Stimulated activated CD4-positive, alpha-beta T cell treated with anti-CD3 and anti-CD28 coated beads, Interleukin-2, amount 100 ng/mL, for 48 hours (primary cell): ENCODE data around the gene CCR7.
A peak's percentile ranks its signal among the peaks of the same experiment; 100 is the strongest.
"Not testable (repeated sequence)": the region's sequence is repeated elsewhere in the genome, so short reads cannot be mapped to it uniquely, and the experiment has no call there.

Source experiments
- DNase-seq, 2 donors: peaks; one replicate each; pipeline ENCODE4 v3.0.0-alpha.2; 2020

CCR7 gene

DNA sequence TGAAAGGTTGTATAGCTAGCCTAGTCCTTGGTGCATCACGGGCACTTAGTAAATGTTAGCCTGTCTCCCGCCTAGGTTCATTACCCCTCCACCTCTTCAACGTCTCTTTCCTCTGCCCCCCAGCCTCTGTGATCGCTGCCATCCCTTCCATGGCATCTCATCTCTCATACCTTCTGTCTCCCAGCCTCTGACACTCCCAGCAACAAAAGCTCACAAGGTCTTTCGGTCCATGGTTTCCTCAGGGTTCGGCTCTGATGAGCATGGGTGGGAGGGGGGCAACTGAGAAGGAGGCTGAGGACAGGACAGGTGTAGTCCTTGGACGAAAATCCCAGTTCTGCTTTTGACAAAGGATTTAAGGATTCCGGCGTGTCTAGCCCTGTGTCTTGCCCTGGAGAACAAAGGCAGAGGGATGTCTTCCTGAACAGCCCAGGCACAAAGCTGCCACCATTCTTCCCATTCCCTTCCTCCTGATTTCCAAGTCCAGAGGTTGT is 16.7 kb downstream of the CCR7 start:
- DNase-seq, result no peak

DNA sequence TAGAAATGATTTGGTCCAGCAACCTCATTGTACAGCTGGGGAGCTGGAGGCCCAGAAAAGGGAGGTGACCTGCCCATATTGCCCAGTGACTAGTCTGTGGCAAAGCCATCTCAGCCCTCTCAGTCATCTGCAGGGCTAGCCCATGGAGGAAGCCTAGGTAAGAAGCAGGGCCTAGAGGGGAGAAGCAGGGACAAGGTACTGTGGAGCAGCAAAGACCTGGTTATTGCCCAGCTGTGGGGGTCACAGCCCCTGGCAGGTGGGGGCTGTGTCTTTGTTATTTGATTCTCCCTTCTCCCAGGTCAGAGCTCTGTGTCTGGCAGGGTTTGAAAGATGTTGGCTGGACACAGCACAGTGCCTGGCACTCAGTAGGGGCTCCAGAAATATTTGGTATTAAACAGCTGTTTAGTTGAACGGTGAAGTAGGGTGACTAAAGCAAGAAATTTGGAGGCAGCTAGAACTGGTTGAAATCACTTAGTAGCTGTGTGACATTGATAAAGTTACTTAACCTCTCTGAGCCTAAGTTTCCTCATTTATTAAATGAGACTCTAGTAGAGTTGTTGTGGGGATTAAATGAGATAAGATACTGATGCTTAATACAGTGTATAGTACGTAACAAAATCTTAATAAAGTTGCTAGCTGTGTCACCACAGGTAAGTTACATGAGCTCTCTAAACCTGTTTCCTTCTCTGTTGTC is 17.3 kb downstream of the CCR7 start:
- no peak for DNase-seq

DNA sequence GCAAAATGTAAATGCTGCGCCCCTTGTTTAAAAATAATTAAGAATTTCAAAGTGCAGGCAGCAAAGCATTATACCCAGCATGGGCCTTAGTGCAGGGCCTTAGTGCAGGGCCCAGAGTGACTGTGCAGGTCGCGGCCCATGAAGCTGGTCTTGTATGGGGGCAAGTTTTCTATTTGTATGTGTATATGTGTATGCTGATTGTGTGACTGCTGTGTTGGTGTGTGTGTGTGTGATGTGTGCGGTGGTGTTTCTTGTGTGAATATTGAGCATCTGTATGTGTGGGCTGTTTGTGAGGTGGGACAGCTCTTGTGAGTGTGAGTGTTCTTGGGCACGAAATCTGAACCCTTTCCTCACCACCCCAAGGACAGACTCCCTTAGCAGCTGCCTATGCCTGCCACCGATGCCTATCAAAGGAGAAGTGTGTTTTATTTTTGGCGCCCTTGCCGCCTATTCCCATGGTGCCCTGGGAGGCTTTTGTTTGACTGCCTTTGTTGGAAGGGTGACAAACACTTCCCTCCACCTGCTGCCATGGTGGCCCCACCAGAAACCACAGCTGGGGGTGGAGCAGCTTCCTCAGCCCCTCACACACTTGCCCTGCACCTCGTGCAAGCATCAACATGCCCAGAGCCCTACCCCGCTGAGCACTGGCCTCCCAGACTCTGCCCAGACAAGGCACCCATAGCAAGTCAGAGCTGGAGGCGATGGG is 18.0 kb downstream of the CCR7 start:
- DNase-seq, result no peak

DNA sequence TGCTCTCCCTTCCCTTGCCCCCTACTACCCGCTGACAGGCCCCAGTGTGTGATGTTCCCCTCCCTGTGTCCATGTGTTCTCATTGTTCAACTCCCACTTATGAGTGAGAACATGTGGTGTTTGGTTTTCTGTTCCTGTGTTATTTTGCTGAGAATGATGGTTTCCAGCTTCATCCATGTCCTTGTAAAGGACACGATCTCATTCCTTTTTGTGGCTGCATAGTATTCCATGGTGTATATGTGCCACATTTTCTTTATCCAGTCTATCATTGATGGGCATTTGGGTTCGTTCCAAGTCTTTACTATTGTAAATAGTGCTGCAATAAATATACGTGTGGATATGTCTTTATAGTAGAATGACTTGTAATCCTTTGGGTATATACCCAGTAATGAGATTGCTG is 18.8 kb downstream of the CCR7 start:
- not testable (repeated sequence) for DNase-seq

DNA sequence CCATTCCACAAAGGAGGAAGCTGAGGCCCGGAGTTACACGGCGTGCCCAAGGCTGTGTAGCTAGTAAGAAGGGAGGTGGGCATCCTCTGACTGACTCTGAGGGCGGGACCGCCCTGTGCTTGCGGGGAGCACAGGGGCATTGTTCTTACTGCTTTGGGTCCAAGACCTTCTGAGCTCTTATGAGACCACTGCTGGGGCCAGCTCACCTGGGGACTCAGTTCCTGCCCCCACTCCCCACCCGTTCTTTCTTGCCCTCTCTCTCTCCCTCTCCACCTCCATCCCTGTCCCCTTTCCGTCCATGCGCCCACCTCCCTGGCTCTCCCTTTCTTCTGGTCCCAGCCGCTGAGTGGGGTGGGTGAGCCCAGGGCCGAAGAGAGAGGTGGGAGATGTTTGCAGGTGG is 19.6 kb downstream of the CCR7 start:
- no peak for DNase-seq

DNA sequence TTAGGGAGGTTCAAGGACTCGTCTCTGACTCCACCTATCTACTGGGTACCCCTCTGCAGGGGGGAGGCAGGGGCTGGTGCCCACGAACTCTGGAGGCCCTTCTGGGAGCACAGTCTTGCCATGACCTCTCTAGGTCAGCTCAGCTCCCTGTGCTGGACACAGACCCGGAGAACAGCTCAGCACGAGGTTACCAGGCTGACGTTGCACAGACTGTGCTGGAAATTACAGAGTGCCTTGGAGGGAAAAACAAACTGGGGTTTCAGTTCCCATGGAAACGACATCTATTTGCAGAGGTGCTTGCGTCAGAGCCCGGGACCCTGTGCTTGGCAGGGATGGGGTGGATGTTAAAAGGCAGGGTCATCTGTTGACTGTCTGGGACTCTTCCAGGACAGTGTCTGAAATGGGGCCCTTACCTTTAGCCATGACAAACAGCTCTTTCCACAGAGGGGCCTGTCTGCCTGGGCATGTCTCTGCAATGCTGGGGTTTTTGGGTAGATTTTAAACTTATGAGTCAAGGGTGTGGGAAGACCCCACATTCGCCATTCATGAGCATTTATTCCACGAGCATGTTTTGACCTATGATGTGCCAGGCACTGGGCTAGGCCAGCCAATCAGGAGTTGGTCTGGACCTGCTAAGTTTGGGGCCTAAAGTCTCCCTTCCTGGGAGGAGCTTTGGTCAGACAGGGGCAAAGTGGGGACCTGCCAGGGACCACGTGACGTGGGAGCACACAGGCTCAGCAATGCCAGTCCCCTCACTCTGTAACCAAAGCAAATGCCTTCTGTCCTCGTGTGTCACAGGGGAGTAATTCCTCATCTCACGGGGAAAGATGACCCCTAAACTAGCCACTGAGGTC is 22.5 kb downstream of the CCR7 start:
- DNase-seq, result peak in 1 of 2 donors; percentile 50

DNA sequence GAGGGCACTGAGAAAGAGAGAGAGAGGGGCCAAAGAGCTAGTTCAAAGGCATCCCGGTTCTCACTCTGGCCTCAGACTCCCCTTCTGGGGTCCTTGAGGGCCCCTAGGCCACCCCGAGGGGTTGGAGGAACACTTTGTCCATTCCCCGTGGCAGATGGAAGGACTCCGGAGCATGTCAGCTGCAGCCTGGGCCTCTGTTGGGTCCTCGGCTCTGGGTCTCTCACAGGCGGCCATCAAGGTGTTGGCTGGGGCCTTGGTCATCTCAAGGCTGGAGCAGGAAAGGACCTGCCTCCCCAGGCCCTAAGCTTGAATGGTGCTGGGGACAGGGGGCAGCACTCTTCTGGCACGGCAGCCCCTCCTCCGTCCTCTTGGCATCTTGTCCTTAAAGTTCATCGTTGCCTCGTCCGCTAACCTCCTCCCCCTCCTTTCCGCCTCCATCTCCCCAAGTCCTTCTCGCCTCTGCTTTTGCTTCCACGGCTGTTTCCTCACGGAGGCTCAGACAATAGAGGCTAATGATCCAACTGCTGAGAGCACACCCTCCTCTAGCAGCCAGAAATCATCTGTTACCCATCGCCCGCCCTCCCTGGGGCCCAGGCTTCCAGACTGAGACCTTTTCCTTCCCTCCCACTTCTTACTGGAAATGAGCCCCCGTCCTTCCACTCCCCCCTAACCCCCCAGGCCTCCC is 23.3 kb downstream of the CCR7 start:
- DNase-seq, result no peak

DNA sequence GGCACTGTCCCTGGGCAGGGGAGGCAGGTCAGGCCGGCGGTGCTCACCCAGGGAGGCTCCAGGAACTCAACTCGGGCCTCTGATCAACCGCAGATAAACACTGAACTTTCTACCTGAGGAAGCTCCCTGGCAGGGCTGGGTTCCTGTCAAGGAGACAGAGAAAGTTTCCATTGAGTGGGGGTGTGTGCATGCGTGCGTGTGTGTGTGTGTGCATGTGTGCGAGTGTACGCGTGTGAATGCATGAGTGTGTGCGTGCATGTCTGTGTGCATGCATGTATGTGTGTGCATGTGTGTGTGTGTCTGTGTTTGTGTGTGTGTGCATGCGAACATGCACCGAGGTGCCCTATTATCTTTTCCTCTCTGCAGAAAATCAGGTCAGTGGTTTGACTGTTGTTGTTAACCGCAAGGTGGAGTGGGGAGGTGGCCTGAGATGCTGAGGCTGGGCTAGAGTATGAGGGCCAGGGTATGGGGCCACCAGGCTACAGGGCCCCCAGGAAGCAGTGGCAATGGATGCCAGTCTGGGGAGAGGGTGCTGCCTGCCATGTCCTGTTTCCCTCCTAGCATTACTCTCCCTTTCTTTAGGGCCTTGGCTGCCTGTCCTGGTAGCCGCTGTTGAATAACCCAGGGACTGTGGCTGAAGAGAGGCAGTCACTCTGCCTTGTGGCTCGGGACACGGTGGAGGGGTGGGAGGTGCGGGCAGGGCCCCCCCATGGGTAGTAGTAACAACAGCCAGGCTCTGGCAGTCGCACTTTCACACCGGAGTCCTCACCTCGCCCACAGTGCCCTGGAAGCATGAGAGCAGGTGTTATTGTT is 24.0 kb downstream of the CCR7 start:
- peak; percentile 51 to 59 for DNase-seq

DNA sequence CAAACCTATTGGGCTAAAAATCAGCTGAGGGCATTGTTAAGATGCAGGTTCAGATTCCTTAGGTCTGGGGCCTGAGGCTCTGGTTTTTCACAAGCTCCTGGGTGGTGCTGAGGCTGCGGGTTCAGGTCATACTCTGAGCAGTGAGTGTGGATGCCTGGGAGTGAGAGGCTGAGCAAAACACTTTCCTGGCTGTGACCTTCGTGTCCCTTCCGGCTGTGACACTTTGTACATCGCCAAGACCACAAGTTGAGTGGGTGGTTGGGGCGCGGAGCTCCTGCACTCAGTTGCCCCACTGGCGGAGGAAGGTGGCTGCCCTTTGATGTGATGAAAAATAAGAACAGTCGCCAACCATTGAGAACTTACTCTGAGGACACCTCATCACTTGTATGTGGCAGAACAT is 24.8 kb downstream of the CCR7 start:
- peak; percentile 56 to 64 for DNase-seq

DNA sequence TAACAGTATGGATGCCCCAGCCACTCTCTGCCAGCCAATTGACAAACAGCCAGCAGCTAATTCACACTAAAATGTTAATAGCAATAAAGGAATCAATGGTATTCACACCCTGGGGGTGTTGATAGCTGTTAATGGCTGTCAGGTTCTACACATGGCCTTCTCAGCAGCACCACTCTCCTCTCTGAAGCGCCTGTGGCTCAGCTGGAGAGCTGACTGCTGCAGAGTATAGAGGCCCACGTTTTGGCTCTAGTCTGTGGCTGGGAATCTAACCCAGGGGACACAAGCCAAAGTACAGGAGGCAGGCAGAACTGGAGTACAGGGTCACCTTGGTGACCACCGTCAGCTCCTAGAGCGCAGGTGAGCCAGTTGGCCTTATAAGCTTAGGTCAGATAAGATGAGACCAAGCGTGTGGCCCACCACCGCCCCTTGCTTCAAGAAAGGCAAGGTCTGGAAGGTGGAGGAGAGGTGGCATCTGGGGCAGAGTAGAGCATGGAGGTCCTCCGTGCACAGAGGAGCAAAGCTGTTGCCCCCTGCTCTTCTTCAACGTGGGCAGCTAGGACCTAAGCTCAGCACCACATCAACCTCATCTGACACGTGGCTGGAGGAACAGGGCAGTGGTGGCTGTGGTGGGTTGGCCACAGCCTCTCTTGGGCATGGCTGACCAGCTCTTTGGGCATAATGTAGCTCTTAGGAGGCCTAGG is 25.4 kb downstream of the CCR7 start:
- DNase-seq, result no peak

DNA sequence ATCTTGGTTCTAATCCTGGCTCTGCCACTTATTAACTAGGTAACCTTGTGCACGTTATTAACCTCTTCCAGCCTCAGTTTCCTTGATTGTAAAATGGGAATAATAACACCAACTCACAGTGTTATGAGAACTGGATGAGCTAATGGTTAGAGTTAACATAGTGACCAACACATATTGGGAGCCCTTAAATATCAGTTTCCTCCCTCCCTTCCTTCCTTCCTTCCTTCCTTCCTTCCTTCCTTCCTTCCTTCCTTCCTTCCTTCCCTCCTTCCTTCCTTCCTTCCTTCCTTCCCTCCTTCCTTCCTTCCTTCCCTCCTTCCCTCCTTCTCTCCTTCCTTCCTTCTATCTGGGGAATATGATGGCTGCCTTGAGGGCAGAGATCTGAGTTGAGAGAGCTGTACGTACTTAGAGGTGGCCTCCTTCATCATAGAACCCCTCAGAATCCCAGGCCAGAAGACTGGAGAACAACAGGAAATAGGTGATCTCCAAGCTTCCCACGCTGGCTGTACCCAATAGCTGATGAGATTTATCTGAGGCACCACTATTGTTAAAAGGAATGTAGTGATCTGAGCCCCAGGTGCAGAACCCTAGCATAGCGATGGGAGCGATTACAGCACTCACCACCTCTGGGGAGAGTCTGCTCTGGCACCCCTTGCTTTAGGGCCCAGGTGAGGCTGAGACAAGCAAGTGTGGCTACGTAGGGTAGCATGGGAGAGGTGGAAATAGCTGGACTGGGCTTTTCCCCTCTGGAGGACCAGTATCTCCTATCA is 26.2 kb downstream of the CCR7 start:
- no peak for DNase-seq

DNA sequence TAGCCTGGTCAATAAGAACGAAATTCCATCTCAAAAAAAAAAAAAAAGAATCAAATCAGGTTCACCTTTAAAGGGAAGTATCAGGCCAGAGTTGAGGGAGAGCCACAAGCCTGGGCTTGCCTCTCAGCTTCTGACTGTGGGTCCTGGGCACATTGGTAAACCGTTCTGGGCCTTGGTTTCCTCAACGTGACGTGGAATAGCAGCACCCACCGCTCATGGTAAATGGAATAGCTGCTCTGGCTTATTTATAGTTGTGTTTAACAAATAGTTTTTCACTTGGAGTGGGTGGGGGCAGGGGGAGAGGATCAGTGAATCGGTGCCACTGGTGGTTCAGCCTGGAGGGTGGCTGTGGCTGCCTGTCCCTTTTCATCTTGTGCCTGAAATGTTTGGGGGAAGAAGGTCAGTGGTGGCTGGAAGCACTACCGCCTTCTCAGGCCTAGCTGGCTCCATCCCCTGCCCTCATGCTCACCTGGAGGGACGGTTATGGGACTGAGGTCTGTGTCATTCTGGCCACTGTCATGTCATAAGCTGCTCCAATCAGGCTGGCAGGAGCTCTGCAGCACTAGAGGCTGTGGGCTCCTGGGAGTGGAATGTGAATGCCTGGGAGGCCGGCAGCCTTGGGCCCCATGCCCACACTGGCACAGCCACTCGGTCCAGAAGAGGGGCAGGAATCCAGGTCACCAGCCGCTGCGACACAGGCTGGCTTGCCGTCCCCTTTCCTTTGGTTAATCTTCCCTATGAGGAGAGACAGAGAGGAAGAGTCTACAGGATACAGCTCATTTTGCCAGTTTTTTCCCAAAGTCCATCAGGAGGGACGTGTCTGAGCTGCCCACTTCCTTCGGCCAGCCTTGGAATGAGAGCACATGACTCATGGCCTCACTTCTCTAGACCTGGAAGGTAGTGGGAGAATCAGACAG is 27.0 kb downstream of the CCR7 start:
- no peak for DNase-seq

DNA sequence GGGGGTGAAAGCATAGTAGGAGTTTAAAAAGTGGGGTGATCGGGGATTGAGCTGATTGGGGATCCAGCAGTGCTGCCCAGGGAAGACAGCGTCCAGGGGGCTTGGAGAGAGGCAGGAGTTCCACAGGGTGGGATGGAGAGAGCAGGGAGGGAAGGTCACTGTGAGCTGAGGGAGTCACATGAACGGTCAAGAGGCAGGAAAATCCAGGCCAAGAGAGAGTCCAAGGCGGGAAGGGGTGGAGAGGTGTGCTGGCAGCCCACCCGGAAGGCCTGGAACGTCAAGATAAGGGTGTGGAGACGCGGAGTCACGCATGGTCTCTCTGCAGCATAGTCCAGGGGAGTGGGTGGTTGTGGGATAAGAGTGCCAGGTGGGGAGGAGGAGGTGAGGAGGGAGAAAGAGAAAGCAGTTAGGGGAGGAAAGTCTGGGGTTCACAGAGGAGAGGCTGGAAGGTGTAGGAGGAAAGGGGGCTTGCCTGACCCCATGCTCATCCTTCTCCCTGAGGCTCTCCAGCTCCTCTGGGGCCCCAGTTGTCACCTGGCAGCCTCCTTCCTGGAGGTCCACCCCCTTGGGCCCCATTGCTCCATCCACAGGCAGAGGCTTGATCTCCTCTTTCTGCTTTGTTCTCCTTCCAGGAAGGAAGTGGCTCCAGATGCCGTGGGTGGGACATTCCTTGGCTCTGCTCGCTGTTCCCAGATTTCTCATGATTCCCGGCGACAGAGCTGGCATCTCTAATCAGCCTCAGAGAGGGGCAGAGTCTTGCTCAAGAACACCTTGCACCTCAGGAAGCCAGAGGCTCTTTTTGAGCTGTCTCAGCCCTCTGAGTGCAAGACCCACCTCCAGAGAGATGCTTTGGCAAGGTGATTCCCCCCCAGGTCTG is 28.7 kb downstream of the CCR7 start:
- DNase-seq, result no peak

DNA sequence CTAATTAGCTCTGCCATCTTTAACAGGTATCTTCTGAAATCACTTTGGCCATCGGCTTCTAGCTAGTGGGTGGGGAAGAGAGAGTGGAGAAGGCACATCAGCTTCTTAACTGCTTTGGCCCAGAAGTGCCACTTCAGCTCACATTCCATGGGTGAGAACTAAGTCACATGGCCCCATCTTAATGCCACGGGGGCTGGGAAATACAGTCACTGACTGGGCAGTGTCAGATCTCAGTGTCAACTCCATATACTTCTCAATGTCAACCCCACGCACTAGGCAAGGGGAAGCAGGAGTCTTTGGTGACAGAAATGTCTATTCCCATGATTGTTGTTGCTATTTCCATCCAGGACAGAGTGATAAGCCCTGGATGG is 29.4 kb downstream of the CCR7 start:
- DNase-seq, result no peak

DNA sequence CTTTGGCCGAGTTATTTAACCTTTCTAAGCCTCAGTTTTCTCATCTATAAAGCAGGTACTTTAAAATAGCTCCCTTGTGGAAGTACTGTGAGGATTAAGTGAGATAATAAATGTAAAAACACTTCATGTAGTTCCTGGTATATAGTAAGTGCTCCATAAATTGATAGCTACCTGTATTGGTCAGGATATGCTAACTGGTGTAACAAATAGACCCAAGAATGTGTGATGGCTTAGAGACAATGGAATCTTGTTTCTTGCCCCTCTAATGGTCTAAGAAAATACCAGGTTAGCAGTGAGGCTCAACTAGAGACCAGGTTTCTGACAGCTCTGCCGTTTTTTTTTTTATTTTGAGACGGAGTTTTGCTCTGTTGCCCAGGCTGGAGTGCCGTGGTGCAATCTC is 29.8 kb downstream of the CCR7 start:
- no peak for DNase-seq

DNA sequence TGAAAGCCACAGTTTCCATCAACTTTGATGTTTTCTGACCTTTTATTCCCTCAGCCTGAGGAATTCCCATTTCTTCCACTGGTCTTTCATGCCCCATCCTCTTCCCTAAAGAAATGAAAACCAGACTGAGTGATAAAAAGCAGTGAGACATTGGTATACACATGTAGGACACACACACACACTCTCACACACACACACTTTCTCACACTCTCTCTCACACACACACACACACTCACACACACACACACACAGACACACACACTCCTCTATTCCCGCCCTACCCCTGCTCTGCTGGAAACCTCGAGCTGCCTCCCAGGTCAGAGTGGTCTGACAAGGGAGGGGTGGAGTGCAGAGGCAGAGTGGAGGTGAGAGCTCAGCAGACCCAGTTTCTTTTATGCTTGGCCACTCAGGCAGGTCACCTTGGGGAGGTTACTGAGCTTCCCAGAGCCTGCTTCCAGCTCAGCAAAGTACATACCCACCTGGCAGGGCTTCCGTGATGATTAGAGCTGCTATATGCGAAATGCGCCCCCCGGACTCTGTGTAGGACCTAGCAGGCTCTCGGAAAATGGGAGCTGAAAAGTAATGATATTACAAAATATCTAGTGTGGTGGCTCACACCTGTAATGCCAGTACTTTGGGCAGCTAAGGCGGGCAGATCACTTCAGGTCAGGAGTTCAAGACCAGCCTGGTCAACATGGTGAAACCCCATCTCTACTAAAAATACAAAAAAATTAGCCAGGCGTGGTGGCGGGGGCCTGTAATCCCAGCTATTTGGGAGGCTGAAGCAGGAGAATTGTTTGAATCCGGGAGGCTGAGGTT is 30.7 kb downstream of the CCR7 start:
- no peak for DNase-seq

DNA sequence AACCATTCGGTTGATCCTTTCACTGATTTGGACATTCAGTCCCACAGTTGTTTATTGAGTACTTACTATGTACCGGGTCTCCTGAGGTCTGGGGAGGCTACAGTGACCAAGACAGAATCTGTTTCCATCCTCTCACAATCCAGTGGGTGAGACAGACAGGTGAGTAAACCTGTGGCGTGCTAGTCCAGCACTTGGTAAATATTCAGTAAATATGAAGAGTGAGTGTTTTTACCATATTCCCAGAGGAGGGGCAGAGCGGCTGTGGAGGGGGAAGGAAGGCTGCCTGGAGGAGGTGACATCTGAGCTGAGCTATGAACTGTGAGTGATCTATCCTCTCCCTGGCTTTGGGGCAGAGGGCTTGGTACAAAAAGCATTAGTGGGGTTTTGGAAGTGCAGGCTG is 31.4 kb downstream of the CCR7 start:
- no peak for DNase-seq
